Loucy (cell line): Measurements from ENCODE around the gene RPL26.

Experiments used
- H2AFZ ChIP-seq: fragments of 200-600 bp; sonication (generic); 2 replicates; pipeline ENCODE4 v1.6.0; 2016; ENCODE audit warnings: antibody characterized with exemption, mild to moderate bottlenecking, low read length, moderate library complexity
- H3F3A ChIP-seq: fragments of 200-600 bp; 2 replicates; pipeline ENCODE4 v1.6.0; 2016; ENCODE audit warnings: antibody characterized with exemption, low read depth, mild to moderate bottlenecking
- H3K27me3 ChIP-seq: fragments of 200-600 bp; sonication (generic); 2 replicates; pipeline ENCODE4 v1.6.1; 2014; ENCODE audit warnings: low read length, mild to moderate bottlenecking; ENCODE audit not compliant: insufficient read depth, poor library complexity, severe bottlenecking
- H3K36me3 ChIP-seq: fragments of 200-600 bp; sonication (generic); 2 replicates; pipeline ENCODE4 v1.6.1; 2016; ENCODE audit warnings: low read length; ENCODE audit not compliant: insufficient read depth
- H3K4me1 ChIP-seq: fragments of 200-600 bp; sonication (generic); 2 replicates; pipeline ENCODE4 v1.5.1; 2014; ENCODE audit warnings: low read length, mild to moderate bottlenecking; ENCODE audit not compliant: insufficient read depth, poor library complexity, severe bottlenecking
- H3K4me2 ChIP-seq: fragments of 200-600 bp; sonication (generic); 2 replicates; pipeline ENCODE4 v1.6.0; 2014; ENCODE audit warnings: antibody characterized with exemption, low read length, low read depth, mild to moderate bottlenecking; ENCODE audit not compliant: poor library complexity, severe bottlenecking
- H3K4me3 ChIP-seq: fragments of 200-600 bp; sonication (generic); 2 replicates; pipeline ENCODE4 v1.5.1; 2014; ENCODE audit warnings: low read length, mild to moderate bottlenecking, mixed read lengths; ENCODE audit not compliant: poor library complexity, severe bottlenecking
- H3K79me2 ChIP-seq: fragments of 200-600 bp; sonication (generic); 2 replicates; pipeline ENCODE4 v1.6.1; 2014; ENCODE audit warnings: low read length; ENCODE audit not compliant: insufficient read depth
- H3K9ac ChIP-seq: fragments of 200-600 bp; sonication (generic); 2 replicates; pipeline ENCODE4 v1.6.0; 2014; ENCODE audit warnings: mild to moderate bottlenecking, low read depth, low read length, moderate library complexity; ENCODE audit not compliant: poor library complexity, severe bottlenecking
- H3K9me2 ChIP-seq: fragments of 200-600 bp; sonication (generic); replicated peaks from 2 replicates; pipeline ENCODE4 v1.6.1; 2016; ENCODE audit warnings: low read depth, low read length, mixed read lengths
- H3K9me3 ChIP-seq: fragments of 200-600 bp; sonication (generic); 2 replicates; pipeline ENCODE4 v1.6.1; 2014; ENCODE audit warnings: mild to moderate bottlenecking, antibody characterized with exemption, low read length, low read depth; ENCODE audit not compliant: insufficient read depth
- H4K20me1 ChIP-seq: fragments of 200-600 bp; sonication (generic); 2 replicates; pipeline ENCODE4 v1.6.0; 2014; ENCODE audit warnings: antibody characterized with exemption, low read length, mild to moderate bottlenecking; ENCODE audit not compliant: insufficient read depth, poor library complexity, severe bottlenecking
- EZH2phosphoT487 ChIP-seq: fragments of 200-600 bp; IDR thresholded peaks from 2 replicates; pipeline ENCODE4 v1.6.1; 2018; ENCODE audit warnings: antibody characterized with exemption, mild to moderate bottlenecking, moderate library complexity, borderline replicate concordance
- TF ChIP-seq, protein P1 (sequence below): fragments of 200-600 bp; sonication (generic); conservative IDR thresholded peaks from 2 replicates; pipeline ENCODE4 v1.5.1; 2014; ENCODE audit warnings: mild to moderate bottlenecking, antibody characterized with exemption, low read length

RPL26 gene

DNA sequence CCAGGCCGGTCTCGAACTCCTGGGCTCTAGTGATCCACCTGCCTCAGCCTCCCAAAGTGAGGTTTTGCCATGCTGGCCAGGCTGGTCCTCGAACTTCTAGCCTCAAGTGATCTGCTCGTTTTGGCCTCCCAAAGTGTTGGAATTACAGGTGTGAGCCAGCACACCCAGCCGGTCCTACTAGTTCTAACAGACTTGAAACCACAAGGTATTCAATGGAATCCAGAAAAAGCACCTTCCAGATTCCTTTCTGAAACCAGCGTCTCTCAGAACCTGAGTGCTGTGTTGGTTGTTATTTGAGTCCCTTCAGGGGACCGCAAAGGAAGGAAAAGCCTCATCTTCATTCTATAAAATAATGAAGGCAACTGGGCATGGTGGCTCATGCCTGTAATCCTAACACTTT is 10.6 kb downstream of the RPL26 start:
- Histone ChIP-seq H3K4me1 (peaks cover 13% of the 10 kb centered on the region), H2AFZ (no peak overlapping the region), H3K9ac (no peak overlapping the region), H3F3A (peaks cover 8% of the 10 kb centered on the region), H4K20me1 (peaks cover 8% of the 10 kb centered on the region), H3K79me2 (peaks cover 14% of the 10 kb centered on the region), H3K36me3 (peaks cover 7% of the 10 kb centered on the region; the same call in 1 of the 2 replicates), H3K9me2 (no peaks in the 10 kb centered on the region), H3K4me3 (no peak overlapping the region), H3K27me3 (no peaks in the 10 kb centered on the region), H3K9me3 (no peaks in the 10 kb centered on the region), H3K4me2 (no peak overlapping the region)
- TF ChIP-seq EZH2phosphoT487: no peak
- TF ChIP-seq, protein P1, sequence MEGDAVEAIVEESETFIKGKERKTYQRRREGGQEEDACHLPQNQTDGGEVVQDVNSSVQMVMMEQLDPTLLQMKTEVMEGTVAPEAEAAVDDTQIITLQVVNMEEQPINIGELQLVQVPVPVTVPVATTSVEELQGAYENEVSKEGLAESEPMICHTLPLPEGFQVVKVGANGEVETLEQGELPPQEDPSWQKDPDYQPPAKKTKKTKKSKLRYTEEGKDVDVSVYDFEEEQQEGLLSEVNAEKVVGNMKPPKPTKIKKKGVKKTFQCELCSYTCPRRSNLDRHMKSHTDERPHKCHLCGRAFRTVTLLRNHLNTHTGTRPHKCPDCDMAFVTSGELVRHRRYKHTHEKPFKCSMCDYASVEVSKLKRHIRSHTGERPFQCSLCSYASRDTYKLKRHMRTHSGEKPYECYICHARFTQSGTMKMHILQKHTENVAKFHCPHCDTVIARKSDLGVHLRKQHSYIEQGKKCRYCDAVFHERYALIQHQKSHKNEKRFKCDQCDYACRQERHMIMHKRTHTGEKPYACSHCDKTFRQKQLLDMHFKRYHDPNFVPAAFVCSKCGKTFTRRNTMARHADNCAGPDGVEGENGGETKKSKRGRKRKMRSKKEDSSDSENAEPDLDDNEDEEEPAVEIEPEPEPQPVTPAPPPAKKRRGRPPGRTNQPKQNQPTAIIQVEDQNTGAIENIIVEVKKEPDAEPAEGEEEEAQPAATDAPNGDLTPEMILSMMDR: no peak

- Histone ChIP-seq H3K4me1 (peaks cover 11% of the 10 kb centered on the region), H2AFZ (no peak overlapping the region), H3K9me3 (no peaks in the 10 kb centered on the region), H3K4me3 (no peak overlapping the region), H3F3A (peaks cover 2% of the 10 kb centered on the region), H3K9ac (no peak overlapping the region), H3K36me3 (peaks cover 1% of the 10 kb centered on the region; the same call in 1 of the 2 replicates), H3K9me2 (no peaks in the 10 kb centered on the region), H3K27me3 (no peaks in the 10 kb centered on the region), H3K4me2 (no peak overlapping the region), H4K20me1 (peaks cover 1% of the 10 kb centered on the region), H3K79me2 (peaks cover 14% of the 10 kb centered on the region)
- TF ChIP-seq EZH2phosphoT487: no peak
- TF ChIP-seq, protein P1: no peak
Observed at GRCh38 chr17:8371786-8372185, 11.2 kb downstream of the RPL26 start.

DNA sequence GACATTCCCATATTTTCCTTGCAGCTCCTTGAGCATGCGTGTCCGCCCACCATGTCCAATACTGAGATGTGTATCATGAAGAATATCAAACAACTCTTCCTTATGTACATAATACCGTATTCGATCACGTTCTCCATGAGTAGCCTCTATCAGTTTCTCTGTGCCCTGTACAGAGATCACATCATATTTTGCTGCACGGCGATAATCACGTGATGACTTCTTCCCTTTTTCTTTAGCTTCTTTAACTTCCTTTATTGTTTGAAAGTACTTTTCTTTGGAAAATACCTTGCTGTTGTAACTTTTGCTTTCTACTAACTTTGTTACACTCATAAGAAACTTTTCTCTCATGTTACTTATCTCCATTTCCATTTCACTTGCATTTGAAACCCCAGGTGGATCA is 13.0 kb downstream of the RPL26 start:
- no peak overlapping the region for H3K4me3 ChIP-seq
- no peaks in the 10 kb centered on the region for H3K9me3 ChIP-seq
- no peak overlapping the region for H3K9ac ChIP-seq
- TF ChIP-seq, protein P1: no peak
- no peak for TF ChIP-seq EZH2phosphoT487
- no peaks in the 10 kb centered on the region for H3K27me3 ChIP-seq
- H4K20me1 ChIP-seq: no peaks in the 10 kb centered on the region
- no peak overlapping the region for H3K4me2 ChIP-seq
- H3K9me2 ChIP-seq: no peaks in the 10 kb centered on the region
- no peak overlapping the region for H2AFZ ChIP-seq
- no peaks in the 10 kb centered on the region for H3K4me1 ChIP-seq
- no peaks in the 10 kb centered on the region for H3F3A ChIP-seq
- no peaks in the 10 kb centered on the region for H3K36me3 ChIP-seq
- no peaks in the 10 kb centered on the region for H3K79me2 ChIP-seq
